HepG2 (cell line): Measurements from ENCODE around the gene BABAM2. TPM values are rescaled to one million over a fixed set of nuclear protein-coding genes. Genes with fewer than 3 reads are reported as not detected.

Source experiments
- ATAC-seq: fragments of 200-7000 bp; cut with Tn5 transposase; 3 replicates; pipeline ENCODE4 v1.9.1; 2020; ENCODE audit warnings: mild to moderate bottlenecking, moderate library complexity
- BruUV-seq: library from RNA; stranded (reverse); fragments of 400-500 nt; replicated peaks from 2 replicates; lab custom pipeline; 2021; lab: Mats Ljungman, UMichigan
- CTCF ChIA-PET: fragments of 300-600 bp; formaldehyde crosslinking; extraction: SDS; loops from one replicate; lab custom pipeline; 2021; ENCODE audit warnings: low total read pairs, inconsistent platforms, low intra/inter-chr PET ratio; lab: Yijun Ruan, JAX
- POLR2A ChIA-PET: fragments of 350-600 bp; sonication (Branson Sonifier 250); formaldehyde crosslinking; loops from one replicate; lab custom pipeline; 2020; ENCODE audit warnings: antibody characterized with exemption, inconsistent platforms; lab: Yijun Ruan, JAX
- DNase-seq: peaks from one replicate; pipeline ENCODE4 v3.0.0-alpha.2; 2015; ENCODE audit warnings: low spot score
- FAIRE-seq: peaks from 3 replicates; lab custom pipeline; 2011; peaks lifted over from hg19 to GRCh38; lab: Jason Lieb, UNC
- H2AFZ ChIP-seq: one replicate; pipeline ENCODE4 v1.6.1; 2011; ENCODE audit warnings: low read length, inconsistent platforms
- H3K27ac ChIP-seq: fragments of 300-600 bp; 3 replicates; pipeline ENCODE4 v1.8.0; 2011; ENCODE audit warnings: mixed run types, mild to moderate bottlenecking, mixed read lengths, low read length, inconsistent platforms; ENCODE audit not compliant: insufficient read depth; ENCODE audit errors: extremely low read length
- H3K27me3 ChIP-seq, 2 experiments: fragments of 200-600 bp in 1 of 2; 2 replicates in 1 of 2; 3 replicates in 1 of 2; pipeline versions ENCODE4 v1.6.0 to v1.8.0; 2011; ENCODE audit warnings: low read length in 2 of 2, mild to moderate bottlenecking in 2 of 2, moderate library complexity in 2 of 2, inconsistent platforms in 1 of 2; ENCODE audit not compliant: insufficient read depth in 2 of 2, control insufficient read depth in 1 of 2
- H3K36me3 ChIP-seq, 2 experiments: fragments of 200-600 bp in 1 of 2; replicated peaks in 1 of 2; 2 replicates in 1 of 2; 3 replicates in 1 of 2; pipeline versions ENCODE4 v1.5.1 to v1.8.0; 2011; ENCODE audit warnings: low read length in 2 of 2, inconsistent platforms in 1 of 2; ENCODE audit not compliant: insufficient read depth in 2 of 2, control insufficient read depth in 1 of 2
- H3K4me1 ChIP-seq: 2 replicates; pipeline ENCODE4 v1.5.1; 2012; ENCODE audit warnings: low read length, inconsistent platforms; ENCODE audit not compliant: insufficient read depth
- H3K4me2 ChIP-seq: 2 replicates; pipeline ENCODE4 v1.6.0; 2011; ENCODE audit warnings: low read depth, low read length, inconsistent platforms
- H3K4me3 ChIP-seq, 3 experiments: fragments of 200-600 bp in 1 of 3; sonication (generic), shearing (Covaris generic) in 1 of 3; replicated peaks in 1 of 3; 2 replicates each; pipeline ENCODE4 v1.5.1; 2011 to 2016; ENCODE audit warnings: low read length in 3 of 3, inconsistent platforms in 2 of 3, low read depth in 2 of 3, mild to moderate bottlenecking in 2 of 3, control low read depth in 1 of 3, mixed read lengths in 1 of 3; ENCODE audit not compliant: insufficient read depth in 1 of 3
- H3K79me2 ChIP-seq: one replicate; pipeline ENCODE4 v1.6.1; 2011; ENCODE audit warnings: low read length, inconsistent platforms; ENCODE audit not compliant: insufficient read depth
- H3K9ac ChIP-seq: 2 replicates; pipeline ENCODE4 v1.6.0; 2011; ENCODE audit warnings: mild to moderate bottlenecking, low read depth, low read length, inconsistent platforms; ENCODE audit not compliant: insufficient read depth
- H3K9me3 ChIP-seq: 2 replicates; pipeline ENCODE4 v1.5.1; 2012; ENCODE audit warnings: mild to moderate bottlenecking, low read length
- H4K20me1 ChIP-seq: 2 replicates; pipeline ENCODE4 v1.6.0; 2011; ENCODE audit warnings: inconsistent platforms, mild to moderate bottlenecking, low read length, moderate library complexity; ENCODE audit not compliant: insufficient read depth
- MAZ ChIP-seq, 2 experiments: sonication (generic) in 1 of 2; formaldehyde crosslinking in 1 of 2; IDR thresholded peaks; 2 replicates each; pipeline versions ENCODE4 v1.5.0 to v1.6.1; 2012 to 2020; ENCODE audit warnings: low read depth in 2 of 2, mild to moderate bottlenecking in 2 of 2, borderline replicate concordance in 1 of 2, improper control_type of control experiment in 1 of 2, low read length in 1 of 2, missing genetic modification reagents in 1 of 2, moderate library complexity in 1 of 2
- MBD4 ChIP-seq: IDR thresholded peaks from 2 replicates; pipeline ENCODE4 v1.6.1; 2012; ENCODE audit warnings: low read length, inconsistent platforms, borderline replicate concordance
- MLLT10 ChIP-seq: sonication (generic); formaldehyde crosslinking; IDR thresholded peaks from 2 replicates; pipeline ENCODE4 v1.4.0; 2020; ENCODE audit warnings: missing genetic modification reagents
- MTF1 ChIP-seq: sonication (generic); formaldehyde crosslinking; IDR thresholded peaks from 2 replicates; pipeline ENCODE4 v1.5.0; 2020; ENCODE audit warnings: missing genetic modification reagents
- NFYB ChIP-seq: sonication (generic); formaldehyde crosslinking; IDR thresholded peaks from 2 replicates; pipeline ENCODE4 v1.4.0; 2020; ENCODE audit warnings: missing genetic modification reagents
- NR2C2 ChIP-seq: sonication (generic); formaldehyde crosslinking; IDR thresholded peaks from 2 replicates; pipeline ENCODE4 v1.4.0; 2020; ENCODE audit warnings: missing genetic modification reagents, mild to moderate bottlenecking, moderate library complexity, borderline replicate concordance
- NR2F1 ChIP-seq, 2 experiments: fragments of 450-650 bp in 1 of 2; formaldehyde crosslinking in 1 of 2; IDR thresholded peaks; 2 replicates each; pipeline versions ENCODE4 v1.5.0 to v1.6.1; 2016 to 2020; ENCODE audit warnings: mild to moderate bottlenecking in 1 of 2, missing compliant biosample characterization in 1 of 2, missing genetic modification reagents in 1 of 2, moderate library complexity in 1 of 2
- PRMT3 ChIP-seq: sonication (generic); formaldehyde crosslinking; IDR thresholded peaks from 2 replicates; pipeline ENCODE4 v1.8.1; 2022; ENCODE audit warnings: low read depth, mild to moderate bottlenecking, moderate library complexity, missing genetic modification reagents, borderline replicate concordance
- RNF2 ChIP-seq: fragments of 450-650 bp; conservative IDR thresholded peaks from 2 replicates; pipeline ENCODE4 v1.6.1; 2016; ENCODE audit warnings: low read depth
- SNAI1 ChIP-seq: sonication (generic); formaldehyde crosslinking; IDR thresholded peaks from 2 replicates; pipeline ENCODE4 v1.5.0; 2020; ENCODE audit warnings: mild to moderate bottlenecking, missing genetic modification reagents, borderline replicate concordance
- SSRP1 ChIP-seq: IDR thresholded peaks from 2 replicates; pipeline ENCODE4 v1.6.1; 2016; ENCODE audit warnings: control low read depth
- TAF1 ChIP-seq: sonication (generic); formaldehyde crosslinking; IDR thresholded peaks from 2 replicates; pipeline ENCODE4 v1.4.0; 2020; ENCODE audit warnings: missing genetic modification reagents
- ZNF343 ChIP-seq: sonication (generic); formaldehyde crosslinking; IDR thresholded peaks from 2 replicates; pipeline ENCODE4 v1.4.0; 2020; ENCODE audit warnings: mild to moderate bottlenecking, missing genetic modification reagents
- ZNF564 ChIP-seq: sonication (generic); formaldehyde crosslinking; IDR thresholded peaks from 2 replicates; pipeline ENCODE4 v1.8.1; 2023; ENCODE audit warnings: mild to moderate bottlenecking, missing genetic modification reagents
- ZNF672 ChIP-seq: sonication (generic); formaldehyde crosslinking; IDR thresholded peaks from 2 replicates; pipeline ENCODE4 v1.8.1; 2022; ENCODE audit warnings: missing genetic modification reagents
- WGBS: methylation state at CpG from one replicate; pipeline ENCODE4 v1.1.6; 2017; ENCODE audit warnings: low lambda C conversion rate; 5-methylcytosine and 5-hydroxymethylcytosine counted together
- in situ Hi-C: cut with HindIII; loops from 2 replicates; pipeline ENCODE4 v1.10.0; 2017; ENCODE audit warnings: low pct_unique_long_range_greater_than_20kb; ENCODE audit not compliant: extremely low pct_ligation_motif_present
- intact Hi-C: fragments of 100-400 bp; cut with micrococcal nuclease; formaldehyde crosslinking; loops from one replicate; pipeline ENCODE4 v1.10.0; 2022; ENCODE audit not compliant: unreplicated experiment
- polyA plus RNA-seq, 8 experiments: library from polyadenylated mRNA; depleted of rRNA in 3 of 8; stranded (reverse) in 7 of 8; unstranded in 1 of 8; fragments of >200 nt; fragmentation: Illumina TruSeq in 4 of 8; extraction: Trizol in 4 of 8; gene quantifications; 2 replicates each; pipeline versions ENCODE4 v1.2.1 to v1.2.3, GENCODE V29; 2011 to 2016; ENCODE audit warnings: low read depth in 4 of 8, missing spikeins in 1 of 8, mixed read lengths in 1 of 8; ENCODE audit not compliant: insufficient read depth in 1 of 8
- total RNA-seq, 5 experiments: library from RNA; depleted of rRNA; stranded (reverse); fragments of >200 nt; fragmentation: Illumina TruSeq; extraction: Trizol; gene quantifications; 2 replicates each; pipeline ENCODE4 v1.2.3, GENCODE V29; 2016; ENCODE audit warnings: low read depth in 1 of 5
- TF ChIP-seq, protein P1 (sequence below): sonication (generic); formaldehyde crosslinking; IDR thresholded peaks from 2 replicates; pipeline ENCODE4 v1.5.1; 2020; ENCODE audit warnings: mild to moderate bottlenecking, missing genetic modification reagents, borderline replicate concordance
- TF ChIP-seq, protein P2 (sequence below): sonication (generic); formaldehyde crosslinking; IDR thresholded peaks from 2 replicates; pipeline ENCODE4 v1.4.0; 2020; ENCODE audit warnings: missing genetic modification reagents, borderline replicate concordance
- TF ChIP-seq, protein P3 (sequence below): fragments of 450-650 bp; IDR thresholded peaks from 2 replicates; pipeline ENCODE4 v1.6.1; 2017; ENCODE audit warnings: mild to moderate bottlenecking

BABAM2 gene
- total and polyA plus RNA-seq, 2 of the 13 experiments (the other 11 are each of a cell fraction or from before 2014, with no cell fraction given), result 24.9 to 28.0 TPM

DNA sequence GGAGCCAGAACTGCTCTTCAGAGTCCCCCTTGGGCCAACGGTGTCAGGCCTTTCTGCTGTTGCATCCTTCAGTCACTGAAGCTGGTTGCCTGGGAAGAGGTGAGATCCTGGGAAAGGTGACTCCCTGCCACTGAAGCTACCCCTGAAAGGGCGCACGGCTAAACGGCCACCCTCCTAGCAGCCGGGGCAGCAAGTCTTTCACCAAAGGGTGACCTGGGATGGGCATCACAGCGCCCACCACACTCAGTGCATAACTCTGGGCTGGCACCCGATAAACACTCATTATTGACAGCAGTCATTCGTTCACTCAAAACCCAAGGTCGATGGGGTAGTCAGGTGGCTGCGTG is 475.6 kb downstream of the BABAM2 start:
- in situ Hi-C loops, result no loop called here
- no peak overlapping the region for H3K4me3 ChIP-seq
- FAIRE-seq, result no peak
- peaks cover 37% of the 10 kb centered on the region for H3K4me1 ChIP-seq
- no peak overlapping the region for H3K27ac ChIP-seq
- no peaks in the 10 kb centered on the region for H3K9me3 ChIP-seq
- BruUV-seq, result no TSS peak
- TF ChIP-seq TAF1 (CRISPR knock-in tag) (no peak), NR2F1 (CRISPR knock-in tag; IDR thresholded peaks at IDR 0.05) (no peak), PRMT3 (CRISPR knock-in tag) (no peak), MLLT10 (CRISPR knock-in tag) (no peak), SSRP1 (CRISPR knock-in tag) (no peak), RNF2 (no peak), ZNF343 (no peak), NR2C2 (CRISPR knock-in tag) (no peak), ZNF564 (CRISPR knock-in tag) (no peak), NFYB (CRISPR knock-in tag) (no peak), MBD4 (no peak), MAZ (IDR thresholded peaks at IDR 0.05; ENCODE audit: borderline replicate concordance, low read depth, low read length) (no peak), MAZ (CRISPR knock-in tag; IDR thresholded peaks at IDR 0.05; ENCODE audit: low read depth) (no peak), MTF1 (CRISPR knock-in tag) (no peak), SNAI1 (CRISPR knock-in tag) (no peak), ZNF672 (CRISPR knock-in tag) (no peak)
- TF ChIP-seq, protein P1, sequence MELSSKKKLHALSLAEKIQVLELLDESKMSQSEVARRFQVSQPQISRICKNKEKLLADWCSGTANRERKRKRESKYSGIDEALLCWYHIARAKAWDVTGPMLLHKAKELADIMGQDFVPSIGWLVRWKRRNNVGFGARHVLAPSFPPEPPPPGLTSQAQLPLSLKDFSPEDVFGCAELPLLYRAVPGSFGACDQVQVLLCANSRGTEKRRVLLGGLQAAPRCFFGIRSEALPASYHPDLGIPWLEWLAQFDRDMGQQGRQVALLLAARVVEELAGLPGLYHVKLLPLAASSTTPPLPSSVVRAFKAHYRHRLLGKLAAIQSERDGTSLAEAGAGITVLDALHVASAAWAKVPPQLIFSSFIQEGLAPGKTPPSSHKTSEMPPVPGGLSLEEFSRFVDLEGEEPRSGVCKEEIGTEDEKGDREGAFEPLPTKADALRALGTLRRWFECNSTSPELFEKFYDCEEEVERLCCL (CRISPR knock-in tag), result no peak
- TF ChIP-seq, protein P2, sequence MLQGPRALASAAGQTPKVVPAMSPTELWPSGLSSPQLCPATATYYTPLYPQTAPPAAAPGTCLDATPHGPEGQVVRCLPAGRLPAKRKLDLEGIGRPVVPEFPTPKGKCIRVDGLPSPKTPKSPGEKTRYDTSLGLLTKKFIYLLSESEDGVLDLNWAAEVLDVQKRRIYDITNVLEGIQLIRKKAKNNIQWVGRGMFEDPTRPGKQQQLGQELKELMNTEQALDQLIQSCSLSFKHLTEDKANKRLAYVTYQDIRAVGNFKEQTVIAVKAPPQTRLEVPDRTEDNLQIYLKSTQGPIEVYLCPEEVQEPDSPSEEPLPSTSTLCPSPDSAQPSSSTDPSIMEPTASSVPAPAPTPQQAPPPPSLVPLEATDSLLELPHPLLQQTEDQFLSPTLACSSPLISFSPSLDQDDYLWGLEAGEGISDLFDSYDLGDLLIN, result no peak
- TF ChIP-seq, protein P3, sequence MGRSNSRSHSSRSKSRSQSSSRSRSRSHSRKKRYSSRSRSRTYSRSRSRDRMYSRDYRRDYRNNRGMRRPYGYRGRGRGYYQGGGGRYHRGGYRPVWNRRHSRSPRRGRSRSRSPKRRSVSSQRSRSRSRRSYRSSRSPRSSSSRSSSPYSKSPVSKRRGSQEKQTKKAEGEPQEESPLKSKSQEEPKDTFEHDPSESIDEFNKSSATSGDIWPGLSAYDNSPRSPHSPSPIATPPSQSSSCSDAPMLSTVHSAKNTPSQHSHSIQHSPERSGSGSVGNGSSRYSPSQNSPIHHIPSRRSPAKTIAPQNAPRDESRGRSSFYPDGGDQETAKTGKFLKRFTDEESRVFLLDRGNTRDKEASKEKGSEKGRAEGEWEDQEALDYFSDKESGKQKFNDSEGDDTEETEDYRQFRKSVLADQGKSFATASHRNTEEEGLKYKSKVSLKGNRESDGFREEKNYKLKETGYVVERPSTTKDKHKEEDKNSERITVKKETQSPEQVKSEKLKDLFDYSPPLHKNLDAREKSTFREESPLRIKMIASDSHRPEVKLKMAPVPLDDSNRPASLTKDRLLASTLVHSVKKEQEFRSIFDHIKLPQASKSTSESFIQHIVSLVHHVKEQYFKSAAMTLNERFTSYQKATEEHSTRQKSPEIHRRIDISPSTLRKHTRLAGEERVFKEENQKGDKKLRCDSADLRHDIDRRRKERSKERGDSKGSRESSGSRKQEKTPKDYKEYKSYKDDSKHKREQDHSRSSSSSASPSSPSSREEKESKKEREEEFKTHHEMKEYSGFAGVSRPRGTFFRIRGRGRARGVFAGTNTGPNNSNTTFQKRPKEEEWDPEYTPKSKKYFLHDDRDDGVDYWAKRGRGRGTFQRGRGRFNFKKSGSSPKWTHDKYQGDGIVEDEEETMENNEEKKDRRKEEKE, result no peak
- TF ChIP-seq, all 625 proteins: peak for 0
- intact Hi-C loops, result no loop called here
- no peak overlapping the region for H3K4me2 ChIP-seq
- H3K79me2 ChIP-seq, result no peaks in the 10 kb centered on the region
- no peaks in the 10 kb centered on the region for H4K20me1 ChIP-seq
- H3K36me3 ChIP-seq, result no peaks in the 10 kb centered on the region
- POLR2A ChIA-PET, result interaction anchor here (1.4 to 1.7 kb wide), 2 partner anchors 17 to 24 kb away, joined by 3 read pairs; no protein-coding TSS in a partner anchor
- H3K9ac ChIP-seq, result no peak overlapping the region
- ATAC-seq (no peak), DNase-seq (no peak)
- CTCF ChIA-PET, result no interaction called here
- peaks cover 5 to 57% of the 10 kb centered on the region in 2 experiments; a peak in 4 of 5 replicates for H3K27me3 ChIP-seq
- H2AFZ ChIP-seq, result no peak overlapping the region
- WGBS, result 87% methylated on average over 10 of the region's 10 CpGs
